Measurements from ENCODE around the gene ENTHD1.
"Not testable (repeated sequence)": the region's sequence is repeated elsewhere in the genome, so short reads cannot be mapped to it uniquely, and the experiment has no call there.

Gene ENTHD1

DNA sequence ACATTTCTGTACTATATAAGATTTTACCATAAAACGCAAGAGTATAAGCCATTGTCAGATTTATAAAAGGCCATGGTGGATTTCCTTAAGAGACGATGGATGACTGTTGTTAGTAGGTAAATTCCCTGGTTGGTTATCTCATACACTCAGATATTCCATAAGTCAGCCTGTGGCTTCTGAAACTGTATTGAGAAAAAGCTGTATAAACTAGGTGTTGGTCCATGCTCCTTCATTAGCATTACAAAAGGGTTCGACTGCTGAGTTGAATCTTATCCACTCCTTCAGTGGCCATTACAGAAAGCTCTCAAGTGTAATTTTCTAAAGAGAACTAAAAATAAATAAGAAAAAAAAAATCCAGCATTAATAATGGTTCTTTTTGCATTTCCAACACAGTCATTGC is 12.6 kb upstream of the ENTHD1 start:
- peaks cover 3% of the 10 kb centered on the region for H3K4me1 ChIP-seq (ENCODE audit: low read length)
- H3K4me2 ChIP-seq (ENCODE audit: low read length): no peak overlapping the region

DNA sequence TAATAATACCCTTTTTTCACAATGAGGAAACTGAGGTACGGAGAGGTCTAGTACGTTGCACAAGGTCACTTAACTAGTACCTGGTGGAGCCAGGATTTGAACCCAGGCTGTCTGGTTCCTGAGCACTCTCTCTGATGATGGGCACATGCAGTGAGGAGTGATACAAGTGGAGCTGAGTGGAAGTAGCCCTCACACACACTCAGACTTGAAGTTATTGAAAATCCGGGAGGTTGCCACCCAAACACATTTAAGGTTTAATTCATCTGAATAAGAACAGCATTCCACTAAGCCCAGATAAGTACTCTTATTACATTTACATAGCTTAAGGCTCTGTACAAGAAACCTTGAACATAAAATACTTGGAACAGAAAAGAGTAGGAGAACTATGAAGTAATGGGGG is 12.1 kb upstream of the ENTHD1 start:
- H3K4me2 ChIP-seq (ENCODE audit: low read length): no peak overlapping the region
- H3K27ac ChIP-seq (ENCODE audit: low read length): no peak overlapping the region
- peaks cover 8% of the 10 kb centered on the region for H3K4me1 ChIP-seq (ENCODE audit: low read length)
- H3K79me2 ChIP-seq (ENCODE audit: low read length): no peaks in the 10 kb centered on the region
- peaks cover 35% of the 10 kb centered on the region for H3K27me3 ChIP-seq (ENCODE audit: low read depth, low read length)
- no peak overlapping the region for H3K4me3 ChIP-seq (ENCODE audit: low read length)
- no peaks in the 10 kb centered on the region for H3K36me3 ChIP-seq (replicated peaks; ENCODE audit: low read depth, low read length)
- H3K9ac ChIP-seq (ENCODE audit: low read length): no peak overlapping the region
- no peaks in the 10 kb centered on the region for H4K20me1 ChIP-seq (ENCODE audit: insufficient read depth, low read length)
- H3K9me3 ChIP-seq (ENCODE audit: insufficient read depth, low read length): no peaks in the 10 kb centered on the region
- H2AFZ ChIP-seq (ENCODE audit: low read depth, low read length): no peak overlapping the region
- no peak for TF ChIP-seq EZH2phosphoT487 (IDR thresholded peaks at IDR 0.05; ENCODE audit: low read depth)
- TF ChIP-seq, protein P1, sequence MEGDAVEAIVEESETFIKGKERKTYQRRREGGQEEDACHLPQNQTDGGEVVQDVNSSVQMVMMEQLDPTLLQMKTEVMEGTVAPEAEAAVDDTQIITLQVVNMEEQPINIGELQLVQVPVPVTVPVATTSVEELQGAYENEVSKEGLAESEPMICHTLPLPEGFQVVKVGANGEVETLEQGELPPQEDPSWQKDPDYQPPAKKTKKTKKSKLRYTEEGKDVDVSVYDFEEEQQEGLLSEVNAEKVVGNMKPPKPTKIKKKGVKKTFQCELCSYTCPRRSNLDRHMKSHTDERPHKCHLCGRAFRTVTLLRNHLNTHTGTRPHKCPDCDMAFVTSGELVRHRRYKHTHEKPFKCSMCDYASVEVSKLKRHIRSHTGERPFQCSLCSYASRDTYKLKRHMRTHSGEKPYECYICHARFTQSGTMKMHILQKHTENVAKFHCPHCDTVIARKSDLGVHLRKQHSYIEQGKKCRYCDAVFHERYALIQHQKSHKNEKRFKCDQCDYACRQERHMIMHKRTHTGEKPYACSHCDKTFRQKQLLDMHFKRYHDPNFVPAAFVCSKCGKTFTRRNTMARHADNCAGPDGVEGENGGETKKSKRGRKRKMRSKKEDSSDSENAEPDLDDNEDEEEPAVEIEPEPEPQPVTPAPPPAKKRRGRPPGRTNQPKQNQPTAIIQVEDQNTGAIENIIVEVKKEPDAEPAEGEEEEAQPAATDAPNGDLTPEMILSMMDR (IDR thresholded peaks at IDR 0.05; ENCODE audit: low read depth, low read length): no peak

More for the DNA sequence above, 12.6 kb upstream of the ENTHD1 start:
- H3K27ac ChIP-seq (ENCODE audit: low read length): no peak overlapping the region
- H2AFZ ChIP-seq (ENCODE audit: low read depth, low read length): no peak overlapping the region
- no peak overlapping the region for H3K4me3 ChIP-seq (ENCODE audit: low read length)
- H3K27me3 ChIP-seq (ENCODE audit: low read depth, low read length): peaks cover 35% of the 10 kb centered on the region
- TF ChIP-seq, protein P1 (IDR thresholded peaks at IDR 0.05; ENCODE audit: low read depth, low read length): no peak
- TF ChIP-seq EZH2phosphoT487 (IDR thresholded peaks at IDR 0.05; ENCODE audit: low read depth): no peak
- no peak overlapping the region for H3K9ac ChIP-seq (ENCODE audit: low read length)
- no peaks in the 10 kb centered on the region for H3K79me2 ChIP-seq (ENCODE audit: low read length)
- no peaks in the 10 kb centered on the region for H4K20me1 ChIP-seq (ENCODE audit: insufficient read depth, low read length)
- H3K36me3 ChIP-seq (replicated peaks; ENCODE audit: low read depth, low read length): no peaks in the 10 kb centered on the region
- H3K9me3 ChIP-seq (ENCODE audit: insufficient read depth, low read length): no peaks in the 10 kb centered on the region

DNA sequence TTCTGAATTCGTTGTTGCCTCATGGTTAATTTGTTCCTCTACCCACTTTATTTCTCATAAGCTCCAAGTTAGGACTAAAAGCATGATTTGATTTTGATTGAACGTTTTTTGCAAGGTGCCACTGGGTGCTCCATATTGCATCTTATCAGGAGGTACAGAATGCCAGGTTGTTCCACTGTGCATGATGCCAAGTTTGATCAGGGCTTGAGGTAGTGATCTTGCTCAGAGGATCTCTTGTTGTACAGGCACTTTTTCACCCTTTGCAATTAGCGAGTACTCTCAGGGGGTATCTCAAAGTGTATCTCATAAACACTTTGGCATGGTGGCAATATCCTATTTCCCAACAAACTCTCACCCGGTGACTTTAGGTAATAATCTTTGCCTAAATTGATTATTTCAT is 11.3 kb upstream of the ENTHD1 start:
- H3K27ac ChIP-seq (ENCODE audit: low read length): no peak overlapping the region
- peaks cover 32% of the 10 kb centered on the region for H3K27me3 ChIP-seq (ENCODE audit: low read depth, low read length)

DNA sequence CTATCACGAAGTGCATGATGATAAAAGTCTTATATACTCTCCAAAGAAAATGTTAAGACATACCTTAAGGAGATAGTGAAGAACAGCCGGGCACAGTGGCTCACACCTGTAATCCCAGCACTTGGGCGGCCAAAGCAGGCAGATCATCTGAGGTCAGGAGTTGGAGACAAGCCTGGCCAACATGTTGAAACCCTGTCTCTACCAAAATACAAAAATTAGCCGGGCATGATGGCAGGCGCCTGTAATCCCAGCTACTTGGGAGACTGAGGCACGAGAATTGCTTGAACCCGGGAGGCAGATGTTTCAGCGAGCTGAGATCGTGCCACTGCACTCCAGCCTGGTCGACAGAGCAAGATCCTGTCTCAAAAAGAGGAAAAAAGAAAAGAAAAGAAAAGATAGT is 10.5 kb upstream of the ENTHD1 start:
- Histone ChIP-seq H3K27me3 (ENCODE audit: low read depth, low read length) (peaks cover 26% of the 10 kb centered on the region), H3K4me1 (ENCODE audit: low read length) (peaks cover 25% of the 10 kb centered on the region)
- H3K9ac ChIP-seq (ENCODE audit: low read length); H3K36me3 ChIP-seq (replicated peaks; ENCODE audit: low read depth, low read length); H3K4me2 ChIP-seq (ENCODE audit: low read length); H3K27ac ChIP-seq (ENCODE audit: low read length); H3K79me2 ChIP-seq (ENCODE audit: low read length); H2AFZ ChIP-seq (ENCODE audit: low read depth, low read length); H3K4me3 ChIP-seq (ENCODE audit: low read length); H3K9me3 ChIP-seq (ENCODE audit: insufficient read depth, low read length); H4K20me1 ChIP-seq (ENCODE audit: insufficient read depth, low read length): not testable (repeated sequence)

More for the DNA sequence above, 11.3 kb upstream of the ENTHD1 start:
- Histone ChIP-seq H3K36me3 (replicated peaks; ENCODE audit: low read depth, low read length) (no peaks in the 10 kb centered on the region), H3K9ac (ENCODE audit: low read length) (no peak overlapping the region), H3K79me2 (ENCODE audit: low read length) (no peaks in the 10 kb centered on the region), H3K4me1 (ENCODE audit: low read length) (peaks cover 16% of the 10 kb centered on the region), H3K4me3 (ENCODE audit: low read length) (no peak overlapping the region), H3K9me3 (ENCODE audit: insufficient read depth, low read length) (no peaks in the 10 kb centered on the region), H2AFZ (ENCODE audit: low read depth, low read length) (no peak overlapping the region), H4K20me1 (ENCODE audit: insufficient read depth, low read length) (no peaks in the 10 kb centered on the region), H3K4me2 (ENCODE audit: low read length) (no peak overlapping the region)
- no peak for TF ChIP-seq EZH2phosphoT487 (IDR thresholded peaks at IDR 0.05; ENCODE audit: low read depth)
- TF ChIP-seq, protein P1 (IDR thresholded peaks at IDR 0.05; ENCODE audit: low read depth, low read length): no peak

Data from OCI-LY3 (cell line).